Suprapubic skin (tissue), 4 donors: ENCODE measurements around the gene CUTA.

Experiments
- EP300 ChIP-seq: sonication (generic); formaldehyde crosslinking; IDR thresholded peaks from one replicate; pipeline ENCODE4 v1.6.1; 2017; ENCODE audit warnings: antibody characterized with exemption
- POLR2A ChIP-seq, 2 donors: fragments of 450-650 bp; IDR thresholded peaks; one replicate each; pipeline ENCODE4 v1.6.1; 2017; ENCODE audit warnings: antibody characterized with exemption in 2 of 2, mild to moderate bottlenecking in 2 of 2, moderate library complexity in 2 of 2
- POLR2AphosphoS5 ChIP-seq, 3 donors: sonication (generic); formaldehyde crosslinking; IDR thresholded peaks; one replicate each; pipeline ENCODE4 v1.6.1; 2017; ENCODE audit warnings: antibody characterized with exemption in 3 of 3
- TF ChIP-seq, protein P1 (sequence below), 2 donors: fragments of 200-600 bp in 1 of 2; fragments of 450-650 bp in 1 of 2; sonication (generic) in 1 of 2; IDR thresholded peaks; one replicate each; pipeline ENCODE4 v1.5.1; 2016 to 2019; ENCODE audit warnings: antibody characterized with exemption in 2 of 2, mild to moderate bottlenecking in 1 of 2, moderate library complexity in 1 of 2

DNA sequence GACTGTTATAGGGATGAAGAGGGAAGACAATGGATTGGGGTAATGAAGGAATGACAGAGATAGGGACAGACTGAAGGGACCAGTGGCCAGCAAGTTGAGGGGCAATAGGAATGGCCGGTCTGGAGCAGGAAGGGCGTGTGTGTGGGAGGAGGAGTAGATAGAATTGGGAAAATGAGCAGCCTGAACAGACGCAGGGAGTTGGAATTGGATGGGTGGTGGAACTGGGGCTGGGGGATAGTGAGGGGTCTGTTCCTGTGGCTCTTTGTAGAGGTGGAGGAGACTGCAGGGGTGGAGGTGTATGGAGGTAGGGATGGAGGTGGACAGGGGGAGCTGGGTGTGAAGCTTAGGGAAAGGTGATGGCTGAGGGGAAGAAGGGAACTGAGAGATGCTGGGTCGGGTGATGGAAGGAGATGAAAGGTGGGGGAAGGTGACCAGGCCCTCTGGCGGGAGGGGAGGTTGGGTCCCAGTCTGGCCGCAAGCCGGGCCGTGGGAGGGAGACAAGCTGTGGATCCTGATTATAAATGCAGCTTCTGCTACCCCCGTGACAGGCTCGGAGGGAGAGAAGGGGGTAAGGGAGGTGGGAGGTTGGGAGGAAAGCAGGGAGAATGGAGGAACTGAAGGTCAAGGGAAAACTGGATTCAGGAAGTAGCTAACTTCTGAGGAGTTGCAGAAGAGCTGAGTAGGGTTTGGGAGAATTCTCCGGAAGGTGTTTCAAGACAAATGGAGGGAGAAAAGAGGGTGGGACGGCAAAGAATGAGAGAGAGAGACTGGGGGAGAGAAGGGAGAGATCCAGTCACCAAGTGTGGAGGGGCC, 7.2 kb upstream of the CUTA start:
- TF ChIP-seq, protein P1, sequence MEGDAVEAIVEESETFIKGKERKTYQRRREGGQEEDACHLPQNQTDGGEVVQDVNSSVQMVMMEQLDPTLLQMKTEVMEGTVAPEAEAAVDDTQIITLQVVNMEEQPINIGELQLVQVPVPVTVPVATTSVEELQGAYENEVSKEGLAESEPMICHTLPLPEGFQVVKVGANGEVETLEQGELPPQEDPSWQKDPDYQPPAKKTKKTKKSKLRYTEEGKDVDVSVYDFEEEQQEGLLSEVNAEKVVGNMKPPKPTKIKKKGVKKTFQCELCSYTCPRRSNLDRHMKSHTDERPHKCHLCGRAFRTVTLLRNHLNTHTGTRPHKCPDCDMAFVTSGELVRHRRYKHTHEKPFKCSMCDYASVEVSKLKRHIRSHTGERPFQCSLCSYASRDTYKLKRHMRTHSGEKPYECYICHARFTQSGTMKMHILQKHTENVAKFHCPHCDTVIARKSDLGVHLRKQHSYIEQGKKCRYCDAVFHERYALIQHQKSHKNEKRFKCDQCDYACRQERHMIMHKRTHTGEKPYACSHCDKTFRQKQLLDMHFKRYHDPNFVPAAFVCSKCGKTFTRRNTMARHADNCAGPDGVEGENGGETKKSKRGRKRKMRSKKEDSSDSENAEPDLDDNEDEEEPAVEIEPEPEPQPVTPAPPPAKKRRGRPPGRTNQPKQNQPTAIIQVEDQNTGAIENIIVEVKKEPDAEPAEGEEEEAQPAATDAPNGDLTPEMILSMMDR (IDR thresholded peaks at IDR 0.05): no peak
- TF ChIP-seq POLR2A (IDR thresholded peaks at IDR 0.05) (no peak), EP300 (no peak), POLR2AphosphoS5 (IDR thresholded peaks at IDR 0.05) (no peak)
